Pancreas (tissue), 10 donors: Measurements from ENCODE around the gene MC3R. TPM values are rescaled to one million over a fixed set of nuclear protein-coding genes. Genes with fewer than 3 reads are reported as not detected.

Source experiments
- ATAC-seq, 4 donors: fragments of 200-7000 bp; cut with Tn5 transposase; one replicate each; pipeline versions ENCODE4 v1.8.0 to v1.9.1; 2020; ENCODE audit warnings: mild to moderate bottlenecking in 4 of 4, moderate library complexity in 4 of 4
- DNase-seq, 6 donors: peaks; one replicate each; pipeline ENCODE4 v3.0.0-alpha.2; 2020
- FAIRE-seq: peaks from 2 replicates; lab custom pipeline; 2012; peaks lifted over from hg19 to GRCh38; lab: Jason Lieb, UNC
- H3K27ac ChIP-seq, 4 donors: fragments of 200-600 bp; sonication (generic); 1 replicate in 3 of 4; 2 replicates in 1 of 4; pipeline versions ENCODE4 v1.5.0 to v1.8.0; 2020
- H3K27me3 ChIP-seq, 4 donors: fragments of 200-600 bp; one replicate each; pipeline ENCODE4 v1.8.0; 2021
- H3K36me3 ChIP-seq, 3 donors: fragments of 200-600 bp; sonication (generic) in 1 of 3; one replicate each; pipeline versions ENCODE4 v1.5.0 to v1.8.0; 2020 to 2021
- H3K4me1 ChIP-seq, 3 donors: fragments of 200-600 bp; one replicate each; pipeline ENCODE4 v1.8.0; 2021
- H3K4me3 ChIP-seq, 4 donors: fragments of 200-600 bp; sonication (generic) in 2 of 4; one replicate each; pipeline versions ENCODE4 v1.5.0 to v1.8.0; 2020 to 2021
- H3K9me3 ChIP-seq, 4 donors: fragments of 200-600 bp; one replicate each; pipeline ENCODE4 v1.8.0; 2021
- WGBS, 2 donors: extraction: QIAGEN DNeasy Blood & Tissue Kit; methylation state at CpG; one replicate each; pipeline ENCODE4 v1.1.7; 2013; 5-methylcytosine and 5-hydroxymethylcytosine counted together
- intact Hi-C, 3 donors: fragments of 100-400 bp; cut with DNase I; formaldehyde crosslinking; loops; one replicate each; pipeline versions ENCODE4 v1.11.1 to v1.14.2; 2022
- polyA plus RNA-seq, 2 donors: library from polyadenylated mRNA; stranded (reverse); fragments of 200-250 nt; gene quantifications; one replicate each; pipeline ENCODE4 v1.2.3, GENCODE V29; 2013
- total RNA-seq, 6 donors: library from RNA; stranded (reverse); fragmentation: NEBNext Ultra II Directional in 4 of 6; extraction: Animal tissue kit (Norgen Biotek cat#: 25700) in 4 of 6; gene quantifications; one replicate each; pipeline versions ENCODE4 v1.2.1 to v1.2.4, GENCODE V29; 2021 to 2023
- TF ChIP-seq, protein P1 (sequence below), 4 donors: fragments of 200-600 bp; sonication (generic) in 3 of 4; IDR thresholded peaks; one replicate each; pipeline versions ENCODE4 v1.5.0 to v1.8.0; 2021; ENCODE audit warnings: antibody characterized with exemption in 4 of 4
- donor health status: healthy with polysubstance abuse.
- donor health status: DM: no; HTN: no; CAD: no; lungs with moderate emphysema.
- donor health status: DM: no; HTN: no; CAD: no.
- donor health status: control.
- donor health status: control.
- donor health status: Bipolar disorder and iron deficiency.
- donor health status: DM: yes; HTN: yes; CAD: no.
- donor health status: DM: no; HTN: no; CAD: no.
- donor health status: DM: no; HTN: no; CAD: no.
- donor health status: DM: yes; HTN: yes; CAD: no.

The MC3R gene
- total and polyA plus RNA-seq, 8 donors: not detected

DNA sequence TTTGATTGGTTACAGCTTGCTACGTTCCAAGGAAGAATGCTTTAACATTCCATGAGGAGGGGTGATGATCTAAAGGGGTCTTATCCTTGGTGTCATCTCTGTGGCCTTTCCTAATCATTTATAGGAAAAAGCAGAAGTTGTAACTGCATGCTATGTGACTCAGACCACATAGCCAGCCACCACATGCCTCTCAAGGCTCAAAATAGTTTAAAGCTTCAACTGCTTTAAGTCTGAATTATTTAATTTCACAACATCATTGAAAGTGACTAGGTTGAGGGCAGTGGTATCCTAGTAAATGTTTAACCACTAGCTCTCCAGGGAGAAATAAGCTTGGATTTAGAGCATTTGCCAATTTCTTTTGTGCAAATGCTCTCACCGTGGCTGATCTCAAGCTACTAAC is 29.7 kb downstream of the MC3R start:
- intact Hi-C loops: no loop called here
- Histone ChIP-seq H3K9me3 (no peaks in the 10 kb centered on the region), H3K4me1 (no peaks in the 10 kb centered on the region), H3K27ac (no peak overlapping the region), H3K36me3 (no peaks in the 10 kb centered on the region), H3K4me3 (no peak overlapping the region), H3K27me3 (no peaks in the 10 kb centered on the region)
- TF ChIP-seq, protein P1, sequence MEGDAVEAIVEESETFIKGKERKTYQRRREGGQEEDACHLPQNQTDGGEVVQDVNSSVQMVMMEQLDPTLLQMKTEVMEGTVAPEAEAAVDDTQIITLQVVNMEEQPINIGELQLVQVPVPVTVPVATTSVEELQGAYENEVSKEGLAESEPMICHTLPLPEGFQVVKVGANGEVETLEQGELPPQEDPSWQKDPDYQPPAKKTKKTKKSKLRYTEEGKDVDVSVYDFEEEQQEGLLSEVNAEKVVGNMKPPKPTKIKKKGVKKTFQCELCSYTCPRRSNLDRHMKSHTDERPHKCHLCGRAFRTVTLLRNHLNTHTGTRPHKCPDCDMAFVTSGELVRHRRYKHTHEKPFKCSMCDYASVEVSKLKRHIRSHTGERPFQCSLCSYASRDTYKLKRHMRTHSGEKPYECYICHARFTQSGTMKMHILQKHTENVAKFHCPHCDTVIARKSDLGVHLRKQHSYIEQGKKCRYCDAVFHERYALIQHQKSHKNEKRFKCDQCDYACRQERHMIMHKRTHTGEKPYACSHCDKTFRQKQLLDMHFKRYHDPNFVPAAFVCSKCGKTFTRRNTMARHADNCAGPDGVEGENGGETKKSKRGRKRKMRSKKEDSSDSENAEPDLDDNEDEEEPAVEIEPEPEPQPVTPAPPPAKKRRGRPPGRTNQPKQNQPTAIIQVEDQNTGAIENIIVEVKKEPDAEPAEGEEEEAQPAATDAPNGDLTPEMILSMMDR (IDR thresholded peaks at IDR 0.05): no peak
- DNase-seq (no peak), ATAC-seq (no peak), FAIRE-seq (no peak)
- 61 to 69% methylated on average over 2 of the region's 2 CpGs for WGBS, 2 donors

DNA sequence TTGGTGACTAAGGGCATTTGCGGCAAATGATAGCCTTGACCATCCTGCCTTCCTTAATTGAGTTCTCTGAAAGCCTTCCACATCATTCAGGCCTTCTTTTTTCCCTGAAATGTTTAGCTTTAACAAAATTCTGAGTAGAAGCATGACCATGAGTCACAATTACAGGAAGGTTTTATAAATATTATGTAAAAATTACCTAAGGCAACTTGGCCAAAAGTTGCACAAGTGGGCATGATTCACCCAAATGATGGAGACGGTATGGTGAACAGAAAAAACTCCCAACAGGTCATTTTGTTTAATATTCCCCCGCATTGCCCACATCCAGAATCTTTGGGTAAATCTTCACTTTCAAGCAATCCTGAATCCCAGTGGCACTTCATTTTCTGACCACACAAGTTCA is 37.0 kb downstream of the MC3R start:
- Histone ChIP-seq H3K27ac (no peak overlapping the region), H3K27me3 (no peaks in the 10 kb centered on the region), H3K4me1 (no peaks in the 10 kb centered on the region), H3K4me3 (no peak overlapping the region), H3K9me3 (no peaks in the 10 kb centered on the region), H3K36me3 (no peaks in the 10 kb centered on the region)
- DNase-seq (no peak), FAIRE-seq (no peak), ATAC-seq (no peak)
- TF ChIP-seq, protein P1 (IDR thresholded peaks at IDR 0.05): no peak
- 74 to 87% methylated on average over 3 of the region's 3 CpGs for WGBS, 2 donors
- intact Hi-C loops: no loop called here

DNA sequence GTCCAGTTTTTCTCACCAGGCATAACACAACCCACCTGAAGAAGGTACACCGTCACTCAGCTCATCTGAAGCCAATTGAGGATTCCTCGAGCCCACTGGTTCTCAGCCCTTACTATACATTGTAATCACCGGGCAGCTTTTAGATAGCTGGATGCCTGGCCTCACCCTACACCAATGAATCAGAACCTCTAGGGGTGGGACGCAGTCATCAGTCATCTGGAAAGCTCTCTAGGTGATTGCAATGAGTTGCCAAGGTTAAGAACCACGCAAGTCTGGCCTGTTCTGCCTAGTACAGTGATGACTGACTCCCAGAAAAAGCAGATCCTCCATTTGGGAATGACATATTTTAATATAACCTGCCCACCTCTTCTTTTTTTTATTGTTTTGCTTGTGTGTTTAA is 41.1 kb downstream of the MC3R start:
- DNase-seq: no peak
- intact Hi-C loops: no loop called here
- no peak for ATAC-seq
- 55 to 71% methylated on average over 5 of the region's 5 CpGs for WGBS, 2 donors
- H3K27me3 ChIP-seq: peaks cover 0 to 6% (median 0%) of the 10 kb centered on the region in 4 donors
- H3K27ac ChIP-seq: no peak overlapping the region
- no peaks in the 10 kb centered on the region for H3K36me3 ChIP-seq
- no peaks in the 10 kb centered on the region for H3K9me3 ChIP-seq
- H3K4me3 ChIP-seq: no peak overlapping the region
- TF ChIP-seq, protein P1 (IDR thresholded peaks at IDR 0.05): no peak
- no peaks in the 10 kb centered on the region for H3K4me1 ChIP-seq
- FAIRE-seq: no peak

DNA sequence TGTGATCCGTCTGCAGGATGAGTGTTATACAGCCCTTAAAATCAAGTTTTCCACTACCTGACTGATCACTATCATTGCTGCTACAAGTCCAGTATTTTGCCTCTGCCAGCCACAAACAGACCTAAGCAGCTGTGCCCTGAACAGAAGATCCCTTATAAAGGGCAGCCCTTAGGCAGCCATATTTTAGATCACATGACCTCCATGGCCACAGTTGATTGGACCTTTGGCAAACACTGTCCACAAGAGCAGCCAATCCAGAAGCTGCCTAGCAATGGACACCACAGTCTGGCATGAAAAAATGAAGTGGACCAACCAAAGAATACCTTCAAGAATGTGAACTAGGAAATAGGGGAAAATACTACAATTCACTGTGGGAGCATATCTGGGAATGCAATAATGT is 50.8 kb downstream of the MC3R start:
- H3K9me3 ChIP-seq: no peaks in the 10 kb centered on the region
- TF ChIP-seq, protein P1 (IDR thresholded peaks at IDR 0.05): no peak
- WGBS, 2 donors: 58 to 82% methylated on average over 1 of the region's 1 CpG
- H3K36me3 ChIP-seq: no peaks in the 10 kb centered on the region
- FAIRE-seq: no peak
- intact Hi-C loops: no loop called here
- no peaks in the 10 kb centered on the region for H3K4me1 ChIP-seq
- no peak for DNase-seq
- H3K27ac ChIP-seq: no peak overlapping the region
- H3K4me3 ChIP-seq: no peak overlapping the region
- ATAC-seq: no peak
- peaks cover 0 to 6% (median 0%) of the 10 kb centered on the region in 4 donors for H3K27me3 ChIP-seq

Other genes with a start within 250 kb of the MC3R start
- gene CBLN4, start 243.2 kb upstream of the MC3R start, total RNA-seq: 1 to 10 TPM in 2 of 6 donors, under 1 TPM in 3, not detected in 1; 0.16 to 1.9 (median 0.51) TPM
- gene CBLN4, start 243.2 kb upstream of the MC3R start, polyA plus RNA-seq: 1 to 10 TPM in 1 of 2 donors, under 1 TPM in 1; 0.15 to 1.3 TPM
- gene FAM210B, start 110.2 kb downstream of the MC3R start, total RNA-seq: 10 to 100 TPM; 15.3 to 28.2 (median 24.8) TPM
- gene FAM210B, start 110.2 kb downstream of the MC3R start, polyA plus RNA-seq: 10 to 100 TPM; 13.1 to 29.6 TPM
- 1 to 10 TPM in 4 of 6 donors, under 1 TPM in 2; 0.51 to 1.9 (median 1.1) TPM for gene AURKA, start 143.5 kb downstream of the MC3R start, total RNA-seq
- under 1 TPM; 0.61 to 0.80 TPM for gene AURKA, start 143.5 kb downstream of the MC3R start, polyA plus RNA-seq
- 10 to 100 TPM; 12.1 to 17.5 (median 16.2) TPM for gene CSTF1, start 143.9 kb downstream of the MC3R start, total RNA-seq
- 10 to 100 TPM in 1 of 2 donors, 1 to 10 TPM in 1; 4.5 to 13.0 TPM for gene CSTF1, start 143.9 kb downstream of the MC3R start, polyA plus RNA-seq
- 1 to 10 TPM in 2 of 6 donors, under 1 TPM in 4; 0.04 to 1.6 (median 0.24) TPM for gene CASS4, start 163.5 kb downstream of the MC3R start, total RNA-seq
- gene CASS4, start 163.5 kb downstream of the MC3R start, polyA plus RNA-seq: under 1 TPM; 0.11 to 0.31 TPM
- gene RTF2, start 219.9 kb downstream of the MC3R start, total RNA-seq: 10 to 100 TPM; 25.0 to 39.2 (median 28.1) TPM
- 10 to 100 TPM; 24.3 to 55.4 TPM for gene RTF2, start 219.9 kb downstream of the MC3R start, polyA plus RNA-seq